Skeletal muscle satellite cell (primary cell): ENCODE data around the gene SHC2.
"Not testable (repeated sequence)": the region's sequence is repeated elsewhere in the genome, so short reads cannot be mapped to it uniquely, and the experiment has no call there.

ENCODE experiments used
- H3K27me3 ChIP-seq: 2 replicates; pipeline ENCODE4 v1.7.0; 2013; ENCODE audit warnings: low read length; ENCODE audit not compliant: control insufficient read depth, insufficient read depth
- H3K36me3 ChIP-seq: 2 replicates; pipeline ENCODE4 v1.7.0; 2013; ENCODE audit warnings: mild to moderate bottlenecking, control low read depth, low read length; ENCODE audit not compliant: insufficient read depth
- H3K4me1 ChIP-seq: 2 replicates; pipeline ENCODE4 v1.7.0; 2013; ENCODE audit warnings: low read length; ENCODE audit not compliant: control insufficient read depth, insufficient read depth
- H3K4me2 ChIP-seq: 2 replicates; pipeline ENCODE4 v1.7.0; 2013; ENCODE audit warnings: mild to moderate bottlenecking, low read length
- H3K4me3 ChIP-seq: 2 replicates; pipeline ENCODE4 v1.7.0; 2013; ENCODE audit warnings: low read length
- H3K9ac ChIP-seq: 2 replicates; pipeline ENCODE4 v1.7.0; 2013; ENCODE audit warnings: mild to moderate bottlenecking, low read depth, low read length, moderate library complexity
- H3K9me3 ChIP-seq: replicated peaks from 2 replicates; pipeline ENCODE4 v1.7.0; 2013; ENCODE audit warnings: mild to moderate bottlenecking, control low read depth, low read length

The SHC2 gene

DNA sequence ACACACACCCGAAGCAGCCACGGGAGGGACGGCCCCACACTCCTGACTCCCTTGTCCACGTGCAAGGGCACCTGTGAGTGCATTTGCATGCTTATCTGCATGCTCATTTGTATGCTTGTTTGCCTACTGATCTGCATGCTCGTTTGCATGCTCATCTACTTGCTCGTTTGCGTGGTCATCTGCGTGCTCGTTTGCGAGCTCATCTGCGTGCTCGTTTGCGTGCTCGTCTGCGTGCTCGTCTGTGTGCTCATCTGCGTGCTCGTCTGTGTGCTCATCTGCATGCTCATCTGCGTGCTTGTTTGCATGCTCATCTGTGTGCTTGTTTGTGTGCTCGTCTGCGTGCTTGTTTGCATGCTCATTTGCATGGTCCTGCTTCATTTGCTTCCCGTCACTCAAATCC is 23.8 kb downstream of the SHC2 start:
- Histone ChIP-seq H3K4me2 (no peak overlapping the region), H3K36me3 (no peaks in the 10 kb centered on the region), H3K27me3 (peaks cover 4% of the 10 kb centered on the region), H3K4me1 (peaks cover 9% of the 10 kb centered on the region), H3K4me3 (no peak overlapping the region), H3K9me3 (peaks cover 7% of the 10 kb centered on the region), H3K9ac (no peak overlapping the region)

DNA sequence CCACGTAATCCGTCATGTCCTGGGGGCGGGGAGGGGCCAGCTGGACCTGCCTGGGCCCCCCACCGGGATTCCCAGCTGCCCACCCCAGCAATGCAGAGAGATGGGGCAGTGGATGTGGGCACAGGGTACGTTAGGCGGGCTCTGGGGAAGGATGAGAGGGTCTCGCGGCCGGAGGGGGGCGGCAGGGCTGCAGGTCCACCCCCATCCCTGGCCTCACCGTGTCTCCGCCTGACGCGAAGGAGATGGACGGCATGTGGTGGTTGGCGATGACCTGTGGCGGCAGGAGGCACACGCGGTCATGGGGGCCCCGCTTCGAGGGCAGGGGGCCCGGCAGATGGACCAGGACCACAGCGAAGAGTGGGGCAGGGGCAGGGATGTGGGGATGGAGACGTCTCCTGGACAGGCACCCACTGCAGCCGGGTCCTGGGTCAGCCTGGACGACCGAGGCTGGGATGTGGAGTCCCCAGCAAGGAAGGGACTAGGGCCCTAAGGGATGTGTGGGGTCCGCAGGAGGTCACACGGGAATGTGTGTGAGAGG is 24.4 kb downstream of the SHC2 start:
- H3K36me3 ChIP-seq, result no peaks in the 10 kb centered on the region
- no peak overlapping the region for H3K4me3 ChIP-seq
- no peak overlapping the region for H3K9ac ChIP-seq
- no peak overlapping the region for H3K4me2 ChIP-seq
- peaks cover 7% of the 10 kb centered on the region for H3K9me3 ChIP-seq
- H3K27me3 ChIP-seq, result peaks cover 4% of the 10 kb centered on the region
- peaks cover 8% of the 10 kb centered on the region for H3K4me1 ChIP-seq

DNA sequence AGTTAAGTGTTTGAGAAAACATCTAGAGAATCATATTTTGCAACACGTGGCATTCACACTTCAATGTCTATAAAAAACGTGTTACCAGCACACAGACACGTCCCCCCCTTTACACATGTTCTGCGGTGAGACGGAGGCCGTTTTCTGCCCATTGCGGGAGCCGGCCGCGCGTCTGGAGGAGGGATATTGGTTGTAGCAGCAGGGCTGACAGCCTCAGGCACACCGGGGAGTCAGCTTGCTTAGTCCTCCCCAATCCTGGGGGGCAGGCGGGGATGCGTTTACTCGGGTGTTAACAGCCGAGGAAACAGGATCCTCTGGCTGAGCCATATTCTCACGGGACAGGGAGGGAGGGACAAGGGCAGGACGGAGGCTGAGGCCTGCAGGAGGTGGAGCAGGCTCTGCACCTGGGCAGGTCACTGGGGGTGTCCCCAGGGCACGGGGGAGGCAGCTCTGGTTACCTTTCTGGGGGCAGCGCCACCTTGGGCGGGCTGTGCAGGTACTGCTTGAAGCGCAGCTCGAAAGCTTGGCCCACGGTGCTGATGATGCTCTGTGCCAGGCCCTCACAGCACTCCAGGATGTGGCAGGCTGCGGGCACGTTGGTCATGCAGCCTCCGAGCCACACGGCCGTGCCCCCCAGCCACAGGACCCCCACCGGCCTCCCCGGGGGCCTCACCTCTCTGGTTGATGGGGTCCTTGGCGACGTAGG is 25.0 kb downstream of the SHC2 start:
- no peak overlapping the region for H3K4me3 ChIP-seq
- no peak overlapping the region for H3K4me2 ChIP-seq
- no peaks in the 10 kb centered on the region for H3K36me3 ChIP-seq
- H3K9me3 ChIP-seq, result peaks cover 7% of the 10 kb centered on the region
- peaks cover 2% of the 10 kb centered on the region for H3K27me3 ChIP-seq
- H3K4me1 ChIP-seq, result peaks cover 1% of the 10 kb centered on the region
- H3K9ac ChIP-seq, result no peak overlapping the region

DNA sequence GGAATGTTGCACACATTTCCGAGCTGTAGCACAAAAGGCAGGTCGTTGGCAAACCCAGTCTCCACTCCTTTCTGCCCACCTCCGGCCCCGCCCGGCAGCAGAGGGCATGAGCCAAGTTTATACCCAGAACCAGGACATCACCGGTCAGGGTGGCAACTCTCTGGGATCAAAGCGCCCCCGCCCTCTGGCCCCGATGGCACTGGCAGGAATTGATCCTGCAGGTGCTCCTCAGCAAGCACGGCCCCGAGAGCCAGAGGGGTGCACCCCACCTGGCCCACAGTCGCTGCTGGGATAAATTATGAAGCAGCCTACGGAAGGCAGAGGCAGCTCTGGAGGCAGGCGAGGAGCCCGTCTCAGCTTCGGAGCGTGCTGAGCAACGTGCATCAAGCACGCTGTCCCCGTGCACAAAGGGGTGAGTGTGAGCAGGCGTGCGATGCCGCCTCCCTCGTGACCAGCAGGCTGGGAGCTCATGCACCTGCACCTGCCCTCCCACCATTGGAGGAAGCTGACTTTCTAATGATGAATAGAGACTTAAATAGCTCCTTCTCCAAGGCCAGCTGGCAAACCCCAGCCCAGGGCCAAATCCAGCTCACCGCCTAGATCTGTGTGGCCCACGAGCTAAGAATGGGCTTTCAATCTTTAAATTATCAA is 25.7 kb downstream of the SHC2 start:
- H3K9ac ChIP-seq, result no peak overlapping the region
- no peaks in the 10 kb centered on the region for H3K27me3 ChIP-seq
- H3K4me3 ChIP-seq, result no peak overlapping the region
- H3K4me1 ChIP-seq, result no peaks in the 10 kb centered on the region
- H3K4me2 ChIP-seq, result no peak overlapping the region
- H3K36me3 ChIP-seq, result no peaks in the 10 kb centered on the region
- peaks cover 7% of the 10 kb centered on the region for H3K9me3 ChIP-seq

DNA sequence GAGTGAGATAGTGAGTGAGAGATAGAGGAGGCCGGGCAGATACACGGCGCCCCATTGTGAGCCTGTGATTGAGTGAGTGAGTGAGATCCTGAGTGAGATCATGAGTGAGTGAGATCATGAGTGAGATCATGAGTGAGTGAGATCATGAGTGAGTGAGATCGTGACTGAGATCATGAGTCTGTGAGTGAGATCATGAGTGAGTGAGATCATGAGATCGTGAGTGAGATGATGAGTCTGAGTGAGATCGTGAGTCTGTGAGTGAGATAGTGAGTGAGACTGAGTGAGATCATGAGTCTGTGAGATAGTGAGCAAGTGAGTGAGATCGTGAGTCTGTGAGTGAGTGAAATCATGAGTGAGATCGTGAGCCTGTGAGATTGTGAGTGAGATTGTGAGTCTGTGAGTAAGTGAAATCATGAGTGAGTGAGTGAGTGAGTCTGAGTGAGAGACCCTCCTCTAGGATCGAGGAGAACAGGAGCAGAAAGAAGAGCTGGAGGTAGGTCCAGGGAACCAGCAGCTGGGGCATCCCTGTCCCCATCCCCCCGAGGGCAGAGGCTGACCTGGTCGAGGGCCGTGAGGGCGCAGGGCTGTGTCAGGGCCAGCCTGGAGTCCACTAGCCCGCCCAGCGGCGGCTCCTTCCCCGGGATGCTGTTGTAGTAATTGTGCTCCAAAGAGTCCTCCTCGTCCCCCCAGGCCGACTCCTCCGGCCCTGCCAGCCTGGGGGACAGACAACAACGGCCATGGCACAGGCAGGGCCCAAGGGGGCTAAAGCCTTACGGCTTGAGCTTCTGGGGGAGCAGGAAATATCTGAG is 26.5 kb downstream of the SHC2 start:
- no peak overlapping the region for H3K9ac ChIP-seq
- no peak overlapping the region for H3K4me2 ChIP-seq
- H3K27me3 ChIP-seq, result no peaks in the 10 kb centered on the region
- no peaks in the 10 kb centered on the region for H3K36me3 ChIP-seq
- no peaks in the 10 kb centered on the region for H3K4me1 ChIP-seq
- no peak overlapping the region for H3K4me3 ChIP-seq
- peaks cover 7% of the 10 kb centered on the region for H3K9me3 ChIP-seq

DNA sequence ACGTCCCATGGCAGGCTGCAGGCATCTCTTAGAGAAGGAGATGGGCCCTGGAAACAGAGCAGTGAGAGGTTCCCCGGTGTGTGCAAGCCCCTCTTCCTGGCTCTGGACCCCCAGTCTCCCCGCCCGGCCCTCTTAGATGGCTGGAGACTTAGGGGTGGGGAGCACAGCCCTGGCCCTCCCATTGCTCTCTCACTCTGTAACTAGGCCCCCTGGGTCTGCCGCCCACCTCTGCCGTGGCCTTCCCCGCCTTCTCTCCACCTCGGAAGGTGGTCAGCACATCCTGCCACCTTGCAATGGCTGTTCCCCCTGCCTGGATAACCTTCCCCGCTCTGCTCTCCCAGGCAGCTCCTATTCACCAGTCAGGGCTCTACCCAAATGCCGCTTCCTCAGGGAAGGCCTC is 30.1 kb downstream of the SHC2 start:
- Histone ChIP-seq H3K9ac (no peak overlapping the region), H3K4me2 (no peak overlapping the region), H3K4me3 (no peak overlapping the region), H3K4me1 (no peaks in the 10 kb centered on the region), H3K27me3 (peaks cover 3% of the 10 kb centered on the region), H3K36me3 (no peaks in the 10 kb centered on the region), H3K9me3 (peaks cover 4% of the 10 kb centered on the region)

DNA sequence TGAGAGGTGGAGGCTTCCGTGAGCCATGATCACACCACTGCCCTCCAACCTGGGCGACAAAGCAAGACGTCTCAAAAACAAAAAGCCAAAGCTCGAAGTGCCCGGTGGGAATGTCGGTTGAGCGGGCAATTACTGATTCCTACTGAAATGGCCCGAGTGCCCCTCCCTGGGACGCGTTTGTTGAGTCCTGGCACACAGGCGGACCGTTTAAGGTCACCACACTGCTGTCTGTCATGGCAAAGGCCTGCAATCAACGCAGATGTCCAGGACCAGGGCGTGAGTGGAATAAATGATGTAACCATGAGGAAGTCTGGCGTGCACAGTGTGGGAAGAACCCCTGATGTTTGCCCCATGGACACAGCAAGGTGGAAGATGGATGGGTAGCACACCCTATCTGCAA is 32.7 kb downstream of the SHC2 start:
- H3K9me3 ChIP-seq, result no peaks in the 10 kb centered on the region
- H3K9ac ChIP-seq, result no peak overlapping the region
- H3K27me3 ChIP-seq, result peaks cover 3% of the 10 kb centered on the region
- H3K4me2 ChIP-seq, result no peak overlapping the region
- H3K4me1 ChIP-seq, result no peaks in the 10 kb centered on the region
- no peaks in the 10 kb centered on the region for H3K36me3 ChIP-seq
- H3K4me3 ChIP-seq, result no peak overlapping the region

DNA sequence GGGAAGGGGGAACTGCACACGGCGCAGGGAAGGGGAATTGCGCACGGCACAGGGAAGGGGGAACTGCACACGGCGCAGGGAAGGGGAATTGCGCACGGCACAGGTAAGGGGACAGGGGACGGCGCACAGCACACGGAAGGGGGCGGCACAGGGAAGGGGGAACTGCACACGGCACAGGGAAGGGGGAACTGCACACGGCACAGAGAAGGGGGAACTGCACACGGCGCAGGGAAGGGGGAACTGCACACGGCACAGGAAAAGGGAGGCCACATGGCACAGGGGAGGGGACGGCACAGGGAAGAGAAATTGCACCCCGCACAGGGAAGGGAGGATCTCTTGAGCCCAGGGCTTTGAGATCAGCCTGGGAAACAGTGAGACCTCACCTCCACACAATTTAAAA is 33.2 kb downstream of the SHC2 start:
- H3K9me3 ChIP-seq, H3K4me2 ChIP-seq, H3K4me1 ChIP-seq, H3K9ac ChIP-seq, H3K27me3 ChIP-seq, H3K36me3 ChIP-seq, H3K4me3 ChIP-seq: not testable (repeated sequence)

DNA sequence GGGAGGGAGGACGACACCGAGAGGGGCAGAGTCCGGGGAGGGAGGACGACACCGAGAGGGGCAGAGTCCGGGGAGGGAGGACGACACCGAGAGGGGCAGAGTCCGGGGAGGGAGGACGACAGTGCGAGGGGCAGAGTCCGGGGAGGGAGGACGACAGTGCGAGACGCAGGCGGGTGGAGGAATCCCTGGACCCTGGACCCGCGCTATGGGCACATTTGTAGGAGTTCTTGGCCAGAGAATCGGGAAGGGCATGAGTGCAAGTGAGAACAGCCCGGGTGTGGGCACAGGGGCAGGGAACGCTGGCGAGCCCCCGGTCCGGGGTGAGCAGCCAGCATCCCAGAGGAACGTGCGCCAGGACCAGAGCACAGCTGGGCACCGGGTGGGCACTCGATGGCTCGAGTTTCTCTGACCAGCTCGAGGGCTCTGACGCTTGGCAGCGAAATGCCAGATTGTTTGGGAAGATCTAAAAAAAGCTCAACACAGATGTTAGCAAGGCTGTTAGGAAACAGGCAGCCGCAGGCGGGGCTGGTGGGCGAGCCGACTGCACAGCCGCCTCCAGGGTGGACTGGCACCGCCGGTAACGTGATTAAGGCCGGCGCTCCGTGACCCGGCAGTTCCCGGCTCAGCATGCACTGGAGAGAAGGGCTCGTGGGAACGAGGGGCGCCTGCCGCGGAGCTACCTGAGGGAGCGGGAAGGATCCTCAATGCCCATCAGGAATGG is 33.9 kb downstream of the SHC2 start:
- Histone ChIP-seq H3K9me3 (no peaks in the 10 kb centered on the region), H3K36me3 (no peaks in the 10 kb centered on the region), H3K4me3 (no peak overlapping the region), H3K4me1 (no peaks in the 10 kb centered on the region), H3K27me3 (peaks cover 6% of the 10 kb centered on the region), H3K4me2 (no peak overlapping the region), H3K9ac (no peak overlapping the region)

DNA sequence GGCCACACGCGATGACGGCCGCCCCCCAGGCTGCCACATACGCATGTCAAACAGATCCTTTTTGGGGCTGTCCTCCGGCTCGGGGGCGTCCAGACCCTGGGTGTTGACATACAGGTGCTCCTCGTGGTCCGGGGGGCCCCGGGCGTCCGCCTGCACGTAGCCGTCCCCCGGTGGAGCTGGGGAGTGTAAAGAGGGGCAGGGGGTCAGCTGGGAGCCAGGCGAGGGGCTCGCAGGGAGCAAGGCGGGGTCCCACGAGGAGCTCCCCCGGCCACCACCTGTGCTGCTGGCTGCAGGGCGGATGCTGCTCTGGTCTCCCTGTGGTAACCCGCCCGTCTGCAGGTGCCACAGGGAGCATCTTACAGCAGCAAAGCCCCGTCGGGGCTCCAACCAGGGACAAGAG is 35.8 kb downstream of the SHC2 start:
- H3K27me3 ChIP-seq, result peaks cover 6% of the 10 kb centered on the region
- no peak overlapping the region for H3K9ac ChIP-seq
- H3K36me3 ChIP-seq, result no peaks in the 10 kb centered on the region
- no peak overlapping the region for H3K4me2 ChIP-seq
- no peaks in the 10 kb centered on the region for H3K4me1 ChIP-seq
- no peak overlapping the region for H3K4me3 ChIP-seq
- H3K9me3 ChIP-seq, result no peaks in the 10 kb centered on the region

DNA sequence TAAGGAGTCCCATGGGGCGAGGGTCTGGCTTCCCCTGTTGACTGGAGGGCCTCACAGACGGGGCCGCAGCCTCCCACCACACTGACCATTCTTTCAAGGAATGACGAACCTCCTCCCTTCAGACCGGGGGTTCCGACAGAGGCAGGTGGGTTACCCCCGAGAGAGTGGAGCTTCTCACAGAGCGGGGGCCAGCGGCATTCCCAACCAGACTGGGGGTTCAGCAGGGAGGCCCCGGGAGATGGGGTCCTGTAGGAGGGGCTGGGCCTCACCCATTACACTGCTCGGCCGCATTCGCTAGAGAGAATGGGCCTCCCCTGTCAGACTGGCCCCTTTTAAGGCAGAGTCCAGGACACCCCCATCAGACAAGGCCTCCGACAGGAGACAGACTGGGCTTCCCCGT is 36.3 kb downstream of the SHC2 start:
- Histone ChIP-seq H3K4me1 (no peaks in the 10 kb centered on the region), H3K4me2 (no peak overlapping the region), H3K27me3 (peaks cover 6% of the 10 kb centered on the region), H3K36me3 (no peaks in the 10 kb centered on the region), H3K9ac (no peak overlapping the region), H3K4me3 (no peak overlapping the region), H3K9me3 (no peaks in the 10 kb centered on the region)
